ENCODE results near the gene SLC43A2.

DNA sequence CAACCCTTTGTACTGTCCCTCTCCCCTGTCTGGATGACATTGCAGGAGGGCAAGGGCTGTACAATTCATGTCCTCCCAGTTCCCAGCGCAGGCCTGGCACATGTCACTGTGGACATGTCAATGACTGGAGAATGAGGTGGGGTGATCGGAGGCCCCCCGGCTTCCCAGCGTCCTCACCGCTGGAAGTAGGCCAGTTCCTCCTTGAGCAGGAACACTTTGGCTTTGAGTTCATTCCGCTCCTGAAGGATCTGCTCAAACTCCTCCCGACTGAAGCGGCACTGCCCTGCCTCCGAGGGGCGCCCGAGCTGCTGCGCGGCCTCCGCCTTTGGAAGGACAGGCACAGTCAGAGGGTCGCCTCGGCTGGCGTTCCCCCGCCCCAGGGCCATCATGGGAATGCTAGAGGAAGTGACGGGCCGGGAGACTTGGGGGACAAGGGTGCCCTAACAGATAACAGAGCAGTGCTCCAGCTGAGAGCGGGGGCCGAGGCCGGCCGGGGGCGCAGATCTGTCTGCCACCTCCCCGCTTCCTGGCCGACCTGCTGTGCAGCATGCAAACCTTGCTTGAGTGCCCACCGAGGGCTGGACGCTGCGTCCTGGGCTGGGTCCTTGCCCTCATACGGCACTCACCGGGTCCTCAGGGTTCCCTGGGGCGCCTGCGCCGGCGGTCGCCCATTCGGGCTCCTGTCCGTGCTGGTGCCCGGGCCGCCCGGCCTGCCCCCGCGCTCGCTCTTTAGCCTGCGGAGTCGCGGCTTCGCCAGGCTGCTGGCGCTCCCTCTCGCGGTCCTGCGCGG, 19.7 kb upstream of the SLC43A2 start:
- TF ChIP-seq GATA2 (IDR thresholded peaks at IDR 0.05; ENCODE audit: low read depth, low read length) (no peak), GATA3 (IDR thresholded peaks at IDR 0.05; ENCODE audit: low read depth, low read length) (no peak)
